Measurements from ENCODE around the gene CUL3.
"Not testable (repeated sequence)": the region's sequence is repeated elsewhere in the genome, so short reads cannot be mapped to it uniquely, and the experiment has no call there.

Gene CUL3

GRCh38 chr2:224585211-224586088 lies at the start of gene CUL3:
Gene CUL3, minus strand, starts transcription at chr2:224585363. Its CDS starts 354 bp downstream, at chr2:224585009.
- peak; percentile 99 for DNase-seq (ENCODE audit: low read depth in 2 of 2, low spot score in 1 of 2)

GRCh38 chr2:224630659-224631550 lies 45.7 kb upstream of the CUL3 start:
- no peak for DNase-seq (ENCODE audit: low read depth in 2 of 2, low spot score in 1 of 2)

GRCh38 chr2:224628416-224628815 lies 43.3 kb upstream of the CUL3 start:
- no peak for DNase-seq (ENCODE audit: low read depth in 2 of 2, low spot score in 1 of 2)

- DNase-seq (ENCODE audit: low read depth in 2 of 2, low spot score in 1 of 2), result no peak
These were observed 41.6 kb upstream of the CUL3 start for GRCh38 chr2:224626735-224627134.

- DNase-seq (ENCODE audit: low read depth in 2 of 2, low spot score in 1 of 2), result no peak
These were observed 28.6 kb upstream of the CUL3 start for GRCh38 chr2:224613543-224614286.

- DNase-seq (ENCODE audit: low read depth in 2 of 2, low spot score in 1 of 2), result no peak
These were observed 27.4 kb upstream of the CUL3 start for GRCh38 chr2:224612578-224612977.

GRCh38 chr2:224611938-224612337 lies 26.8 kb upstream of the CUL3 start:
- DNase-seq (ENCODE audit: low read depth in 2 of 2, low spot score in 1 of 2), result no peak

- DNase-seq (ENCODE audit: low read depth in 2 of 2, low spot score in 1 of 2), result no peak
These were observed 22.9 kb upstream of the CUL3 start for GRCh38 chr2:224608104-224608503.

GRCh38 chr2:224603746-224604500 lies 18.8 kb upstream of the CUL3 start:
- not testable (repeated sequence) for DNase-seq (ENCODE audit: low read depth in 2 of 2, low spot score in 1 of 2)

GRCh38 chr2:224602778-224603375 lies 17.7 kb upstream of the CUL3 start:
- not testable (repeated sequence) for DNase-seq (ENCODE audit: low read depth in 2 of 2, low spot score in 1 of 2)

GRCh38 chr2:224601923-224602322 lies 16.8 kb upstream of the CUL3 start:
- no peak for DNase-seq (ENCODE audit: low read depth in 2 of 2, low spot score in 1 of 2)

GRCh38 chr2:224598678-224599077 lies 13.5 kb upstream of the CUL3 start:
- no peak for DNase-seq (ENCODE audit: low read depth in 2 of 2, low spot score in 1 of 2)

GRCh38 chr2:224596289-224596688 lies 11.1 kb upstream of the CUL3 start:
- no peak for DNase-seq (ENCODE audit: low read depth in 2 of 2, low spot score in 1 of 2)

GRCh38 chr2:224595518-224595917 lies 10.4 kb upstream of the CUL3 start:
- no peak for DNase-seq (ENCODE audit: low read depth in 2 of 2, low spot score in 1 of 2)

GRCh38 chr2:224594840-224595239 lies 9.7 kb upstream of the CUL3 start:
- DNase-seq (ENCODE audit: low read depth in 2 of 2, low spot score in 1 of 2), result no peak

GRCh38 chr2:224591220-224591619 lies 6.1 kb upstream of the CUL3 start:
- DNase-seq (ENCODE audit: low read depth in 2 of 2, low spot score in 1 of 2), result no peak

GRCh38 chr2:224586127-224586695 lies 1.0 kb upstream of the CUL3 start:
- no peak for DNase-seq (ENCODE audit: low read depth in 2 of 2, low spot score in 1 of 2)

- DNase-seq (ENCODE audit: low read depth in 2 of 2, low spot score in 1 of 2), result peak; percentile 27 to 38
These were observed 365 bp downstream of the CUL3 start for GRCh38 chr2:224584785-224585210.

- no peak for DNase-seq (ENCODE audit: low read depth in 2 of 2, low spot score in 1 of 2)
These were observed 915 bp downstream of the CUL3 start for GRCh38 chr2:224584111-224584784.
